Gastroesophageal sphincter (tissue), 3 donors: ENCODE data around the gene MPI.
"Not testable (repeated sequence)": the region's sequence is repeated elsewhere in the genome, so short reads cannot be mapped to it uniquely, and the experiment has no call there.

Source experiments
- CTCF ChIP-seq, 4 experiments: fragments of 200-600 bp in 2 of 4; fragments of 450-650 bp in 2 of 4; sonication (generic) in 1 of 4; IDR thresholded peaks; one replicate each; pipeline ENCODE4 v1.5.1; 2017 to 2019; ENCODE audit warnings: antibody characterized with exemption in 4 of 4, mild to moderate bottlenecking in 2 of 4, moderate library complexity in 2 of 4
- EP300 ChIP-seq: sonication (generic); formaldehyde crosslinking; IDR thresholded peaks from one replicate; pipeline ENCODE4 v1.6.1; 2017; ENCODE audit warnings: antibody characterized with exemption, mild to moderate bottlenecking
- POLR2A ChIP-seq, 2 donors: fragments of 450-650 bp; IDR thresholded peaks; one replicate each; pipeline ENCODE4 v1.6.1; 2017; ENCODE audit warnings: antibody characterized with exemption in 2 of 2, mild to moderate bottlenecking in 2 of 2, moderate library complexity in 1 of 2

- not testable (repeated sequence) for TF ChIP-seq CTCF (IDR thresholded peaks at IDR 0.05); POLR2A (IDR thresholded peaks at IDR 0.05); EP300
These were observed 2.2 kb upstream of the MPI start for GRCh38 chr15:74887537-74888193.
